Gastrocnemius medialis (tissue), 4 donors: ENCODE results near the gene CCNI2.

Experiments used
- CTCF ChIP-seq, 5 experiments: fragments of 450-650 bp in 3 of 5; fragments of 200-600 bp in 2 of 5; sonication (generic) in 2 of 5; IDR thresholded peaks in 4 of 5; conservative IDR thresholded peaks in 1 of 5; 1 replicate in 4 of 5; 2 replicates in 1 of 5; pipeline ENCODE4 v1.5.1; 2016 to 2019; ENCODE audit warnings: antibody characterized with exemption in 5 of 5, mild to moderate bottlenecking in 3 of 5, moderate library complexity in 3 of 5
- POLR2A ChIP-seq, 2 donors: fragments of 450-650 bp; IDR thresholded peaks; one replicate each; pipeline ENCODE4 v1.6.1; 2017; ENCODE audit warnings: antibody characterized with exemption in 2 of 2, mild to moderate bottlenecking in 2 of 2, moderate library complexity in 2 of 2

DNA sequence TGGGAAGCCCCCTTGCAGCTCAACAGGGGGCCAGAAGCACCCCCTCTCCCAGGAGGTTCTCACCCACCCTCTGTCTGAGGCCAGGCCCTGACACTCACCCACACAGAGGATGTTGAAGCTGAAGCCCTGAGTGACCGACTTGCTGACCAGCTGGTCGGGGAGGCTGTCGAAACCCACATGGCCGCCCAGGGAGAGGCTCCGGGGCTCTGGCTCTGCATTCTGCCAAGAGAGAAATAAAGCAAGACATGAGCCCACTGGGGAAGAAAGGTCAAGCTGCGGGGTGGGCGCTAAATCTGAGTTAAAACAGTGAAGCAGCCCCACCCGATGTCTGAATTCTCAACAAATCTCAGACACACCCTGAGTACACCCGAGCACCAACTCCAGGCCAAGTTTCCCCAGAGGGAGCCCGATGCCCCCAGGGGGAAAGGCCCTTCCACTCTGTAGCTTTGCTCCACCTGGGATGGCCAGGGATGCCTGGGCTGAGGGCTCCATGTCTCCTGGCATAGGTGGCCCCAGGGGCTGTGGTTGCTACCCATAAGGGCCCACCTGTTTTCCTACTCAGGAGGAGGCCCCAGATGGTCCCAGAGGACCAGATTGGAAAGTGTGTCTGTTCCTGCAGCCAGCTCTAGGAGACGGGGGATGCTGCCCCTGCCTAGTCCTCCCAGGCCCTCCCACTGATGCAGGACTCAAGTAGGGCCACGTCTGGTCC, 18.2 kb downstream of the CCNI2 start:
- TF ChIP-seq CTCF (IDR thresholded peaks at IDR 0.05 in 4 of 5, conservative IDR thresholded peaks at IDR 0.05 in 1 of 5) (no peak), POLR2A (IDR thresholded peaks at IDR 0.05) (no peak)
